SU-DHL-6 (cell line): ENCODE results near the gene UBAC2.

Experiments used
- H2AFZ ChIP-seq: fragments of 200-600 bp; sonication (generic); 2 replicates; pipeline ENCODE4 v1.6.1; 2014; ENCODE audit warnings: low read depth, mild to moderate bottlenecking, moderate library complexity, mixed read lengths, antibody characterized with exemption, low read length; ENCODE audit not compliant: severe bottlenecking
- H3F3A ChIP-seq: fragments of 200-600 bp; shearing (Covaris generic); 2 replicates; pipeline ENCODE4 v1.6.0; 2016; ENCODE audit warnings: antibody characterized with exemption, mild to moderate bottlenecking; ENCODE audit not compliant: insufficient read depth
- H3K27ac ChIP-seq: fragments of 200-600 bp; sonication (generic); 2 replicates; pipeline ENCODE4 v1.5.1; 2016; ENCODE audit warnings: low read depth, mild to moderate bottlenecking, low read length, moderate library complexity, mixed read lengths
- H3K27me3 ChIP-seq: fragments of 200-600 bp; sonication (generic), shearing (Covaris generic); 2 replicates; pipeline ENCODE4 v1.6.0; 2014; ENCODE audit warnings: mild to moderate bottlenecking, low read length
- H3K36me3 ChIP-seq: fragments of 200-600 bp; sonication (generic); 2 replicates; pipeline ENCODE4 v1.6.1; 2014; ENCODE audit warnings: mild to moderate bottlenecking, low read length, mixed read lengths
- H3K4me2 ChIP-seq: fragments of 300-600, 200-600 bp; shearing (Covaris generic), sonication (generic); 2 replicates; pipeline ENCODE4 v1.6.0; 2014; ENCODE audit warnings: low read length, low read depth, mild to moderate bottlenecking; ENCODE audit not compliant: poor library complexity, severe bottlenecking
- H3K4me3 ChIP-seq: fragments of 200-600 bp; sonication (generic); 2 replicates; pipeline ENCODE4 v1.5.1; 2014; ENCODE audit warnings: antibody characterized with exemption, low read length, mild to moderate bottlenecking, mixed read lengths; ENCODE audit not compliant: insufficient read depth, poor library complexity, severe bottlenecking
- H3K79me2 ChIP-seq: fragments of 200-600 bp; sonication (generic); 2 replicates; pipeline ENCODE4 v1.6.1; 2014; ENCODE audit warnings: mild to moderate bottlenecking, low read length, moderate library complexity; ENCODE audit not compliant: insufficient read depth
- H3K9ac ChIP-seq: fragments of 200-600 bp; sonication (generic); 2 replicates; pipeline ENCODE4 v1.7.0; 2014; ENCODE audit warnings: mild to moderate bottlenecking, low read length
- H3K9me2 ChIP-seq: fragments of 200-600 bp; sonication (generic); replicated peaks from 2 replicates; pipeline ENCODE4 v1.6.1; 2014; ENCODE audit warnings: low read length; ENCODE audit not compliant: insufficient read depth
- H3K9me3 ChIP-seq: fragments of 200-600 bp; sonication (generic); 2 replicates; pipeline ENCODE4 v1.6.1; 2014; ENCODE audit warnings: low read length, mixed read lengths; ENCODE audit not compliant: insufficient read depth
- H4K20me1 ChIP-seq: fragments of 200-600 bp; sonication (generic); 2 replicates; pipeline ENCODE4 v1.6.1; 2014; ENCODE audit warnings: low read depth, mild to moderate bottlenecking, antibody characterized with exemption, low read length, moderate library complexity, mixed read lengths
- CTCF ChIP-seq: fragments of 200-600 bp; sonication (generic); IDR thresholded peaks from one replicate; pipeline ENCODE4 v1.5.1; 2017; ENCODE audit warnings: antibody characterized with exemption, mild to moderate bottlenecking, low read length, moderate library complexity; ENCODE audit not compliant: insufficient read depth, poor library complexity, severe bottlenecking
- EZH2phosphoT487 ChIP-seq: fragments of 200-600 bp; sonication (generic), shearing (Covaris generic); conservative IDR thresholded peaks from 2 replicates; pipeline ENCODE4 v1.6.1; 2018; ENCODE audit warnings: mild to moderate bottlenecking, antibody characterized with exemption, low read length, moderate library complexity, mixed read lengths

The UBAC2 gene

GRCh38 chr13:99205621-99206220, 5.1 kb downstream of the UBAC2 start:
- Histone ChIP-seq H3K27me3 (no peaks in the 10 kb centered on the region), H3K9me2 (no peaks in the 10 kb centered on the region), H3K9me3 (no peaks in the 10 kb centered on the region), H4K20me1 (peaks cover 31% of the 10 kb centered on the region), H3K9ac (no peak overlapping the region), H3F3A (peaks cover 8% of the 10 kb centered on the region), H3K27ac (no peak overlapping the region), H3K36me3 (peaks cover 4% of the 10 kb centered on the region; the same call in 1 of the 2 replicates), H2AFZ (no peak overlapping the region), H3K4me2 (peak overlapping the region; percentile 48), H3K4me3 (no peak overlapping the region), H3K79me2 (peaks cover 78% of the 10 kb centered on the region)
- no peak for TF ChIP-seq EZH2phosphoT487
- no peak for TF ChIP-seq CTCF

- no peak overlapping the region for H3K27ac ChIP-seq
Observed at GRCh38 chr13:99206226-99206625, 5.6 kb downstream of the UBAC2 start.

GRCh38 chr13:99206873-99207272, 6.2 kb downstream of the UBAC2 start:
- Histone ChIP-seq H3K9me2 (no peaks in the 10 kb centered on the region), H3K36me3 (peaks cover 4% of the 10 kb centered on the region; the same call in 1 of the 2 replicates), H3K79me2 (peaks cover 81% of the 10 kb centered on the region), H2AFZ (no peak overlapping the region), H4K20me1 (peaks cover 31% of the 10 kb centered on the region), H3F3A (peaks cover 8% of the 10 kb centered on the region), H3K4me2 (no peak overlapping the region), H3K9me3 (no peaks in the 10 kb centered on the region), H3K4me3 (no peak overlapping the region), H3K27ac (no peak overlapping the region), H3K9ac (no peak overlapping the region), H3K27me3 (no peaks in the 10 kb centered on the region)
- TF ChIP-seq CTCF (no peak), EZH2phosphoT487 (no peak)

More at GRCh38 chr13:99206226-99206625, 5.6 kb downstream of the UBAC2 start:
- Histone ChIP-seq H3K9ac (no peak overlapping the region), H3K4me3 (no peak overlapping the region), H2AFZ (no peak overlapping the region), H4K20me1 (peaks cover 31% of the 10 kb centered on the region), H3F3A (peaks cover 8% of the 10 kb centered on the region), H3K36me3 (peaks cover 4% of the 10 kb centered on the region; the same call in 1 of the 2 replicates), H3K27me3 (no peaks in the 10 kb centered on the region), H3K9me2 (no peaks in the 10 kb centered on the region), H3K79me2 (peaks cover 79% of the 10 kb centered on the region), H3K9me3 (no peaks in the 10 kb centered on the region), H3K4me2 (no peak overlapping the region)
- no peak for TF ChIP-seq EZH2phosphoT487
- TF ChIP-seq CTCF = no peak
